Endodermal cell (in vitro differentiated cells): ENCODE data around the gene CHCHD3. TPM values are rescaled to one million over a fixed set of nuclear protein-coding genes. Genes with fewer than 3 reads are reported as not detected.

Experiments
- DNase-seq: peaks from one replicate; pipeline ENCODE4 v3.0.0-alpha.2; 2017
- H3K27ac ChIP-seq: 2 replicates; pipeline ENCODE4 v1.5.1; 2013; ENCODE audit warnings: mild to moderate bottlenecking, low read depth, low read length, moderate library complexity
- H3K27me3 ChIP-seq: 2 replicates; pipeline ENCODE4 v1.6.1; 2013; ENCODE audit warnings: mild to moderate bottlenecking, low read length, moderate library complexity; ENCODE audit not compliant: insufficient read depth, control insufficient read depth, poor library complexity, severe bottlenecking
- H3K36me3 ChIP-seq: 2 replicates; pipeline ENCODE4 v1.7.0; 2013; ENCODE audit warnings: mild to moderate bottlenecking, low read length, moderate library complexity; ENCODE audit not compliant: control insufficient read depth, insufficient read depth
- H3K4me1 ChIP-seq: one replicate; pipeline ENCODE4 v1.7.0; 2013; ENCODE audit warnings: low read length; ENCODE audit not compliant: control insufficient read depth, insufficient read depth
- H3K4me3 ChIP-seq: 2 replicates; pipeline ENCODE4 v1.5.1; 2013; ENCODE audit warnings: mild to moderate bottlenecking, low read length, moderate library complexity
- H3K9ac ChIP-seq: 2 replicates; pipeline ENCODE4 v1.6.1; 2013; ENCODE audit warnings: mild to moderate bottlenecking, low read length, moderate library complexity; ENCODE audit not compliant: poor library complexity, severe bottlenecking; ENCODE audit errors: extremely low read depth
- H3K9me3 ChIP-seq: 2 replicates; pipeline ENCODE4 v1.6.1; 2013; ENCODE audit warnings: mild to moderate bottlenecking, low read length, moderate library complexity; ENCODE audit not compliant: control insufficient read depth
- H3K27ac Mint-ChIP-seq: 2 replicates; pipeline ENCODE4 v1.8.0; 2020; ENCODE audit warnings: mixed read lengths
- H3K27me3 Mint-ChIP-seq: 2 replicates; pipeline ENCODE4 v1.8.0; 2021; ENCODE audit warnings: mild to moderate bottlenecking, mixed read lengths; ENCODE audit not compliant: insufficient read depth
- H3K36me3 Mint-ChIP-seq: 2 replicates; pipeline ENCODE4 v1.8.0; 2020; ENCODE audit warnings: low read depth, mixed read lengths
- H3K4me1 Mint-ChIP-seq: 2 replicates; pipeline ENCODE4 v1.8.0; 2020; ENCODE audit warnings: mixed read lengths
- H3K4me3 Mint-ChIP-seq: 2 replicates; pipeline ENCODE4 v1.8.0; 2020; ENCODE audit warnings: mild to moderate bottlenecking, moderate library complexity, mixed read lengths
- H3K9me3 Mint-ChIP-seq: 2 replicates; pipeline ENCODE4 v1.8.0; 2020; ENCODE audit warnings: mild to moderate bottlenecking, mixed read lengths
- WGBS, 2 experiments: methylation state at CpG; one replicate each; pipeline versions ENCODE4 v1.1.5 to v1.1.7; 2013; ENCODE audit warnings: missing lambda C conversion rate in 2 of 2, mixed read lengths in 1 of 2; ENCODE audit not compliant: insufficient coverage in 1 of 2, insufficient read length in 1 of 2; 5-methylcytosine and 5-hydroxymethylcytosine counted together
- total RNA-seq, 2 donors: library from RNA; stranded (reverse); fragmentation: NEBNext Ultra II Directional in 1 of 2; extraction: Animal tissue kit (Norgen Biotek cat#: 25700) in 1 of 2; gene quantifications; 2 replicates in 1 of 2; 3 replicates in 1 of 2; pipeline ENCODE4 v1.2.1, GENCODE V29; 2021
- TF ChIP-seq, protein P1 (sequence below): fragments of 200-600 bp; sonication (generic); conservative IDR thresholded peaks from 2 replicates; pipeline ENCODE4 v1.5.0; 2021; ENCODE audit warnings: antibody characterized with exemption, mild to moderate bottlenecking

The CHCHD3 gene
- total RNA-seq, 2 donors from 2014 or later, result 70.4 to 75.2 TPM

DNA sequence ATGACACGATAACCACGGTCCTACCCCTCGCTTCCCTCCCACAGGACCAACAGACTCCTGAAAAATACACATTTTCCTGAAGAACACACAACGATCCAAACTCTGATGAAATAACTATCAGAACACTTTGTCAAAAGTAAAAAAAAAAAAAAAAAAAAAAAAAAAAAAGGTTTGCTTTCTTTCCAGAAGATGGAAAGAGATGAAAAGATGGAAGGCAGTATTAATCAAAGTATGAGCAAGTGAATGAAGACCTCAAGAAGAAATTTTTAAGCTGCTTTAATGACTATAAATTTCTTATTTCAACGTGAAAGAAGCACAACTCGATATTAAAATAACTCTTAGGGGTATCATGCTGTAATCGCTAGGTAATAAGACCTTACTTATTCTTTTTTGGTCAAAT lies 202.3 kb downstream of the CHCHD3 start:
- 92 to 97% methylated on average over 3 to 7 of the region's 7 CpGs for WGBS, 2 experiments
- H3K4me1 ChIP-seq, result no peaks in the 10 kb centered on the region
- Mint-ChIP-seq H3K27ac (no peak overlapping the region), H3K4me3 (no peak overlapping the region), H3K9me3 (no peaks in the 10 kb centered on the region), H3K36me3 (peaks cover 3% of the 10 kb centered on the region), H3K4me1 (peaks cover 15% of the 10 kb centered on the region), H3K27me3 (no peaks in the 10 kb centered on the region)
- no peak overlapping the region for H3K9ac ChIP-seq
- no peaks in the 10 kb centered on the region for H3K27me3 ChIP-seq
- no peaks in the 10 kb centered on the region for H3K9me3 ChIP-seq
- TF ChIP-seq, protein P1, sequence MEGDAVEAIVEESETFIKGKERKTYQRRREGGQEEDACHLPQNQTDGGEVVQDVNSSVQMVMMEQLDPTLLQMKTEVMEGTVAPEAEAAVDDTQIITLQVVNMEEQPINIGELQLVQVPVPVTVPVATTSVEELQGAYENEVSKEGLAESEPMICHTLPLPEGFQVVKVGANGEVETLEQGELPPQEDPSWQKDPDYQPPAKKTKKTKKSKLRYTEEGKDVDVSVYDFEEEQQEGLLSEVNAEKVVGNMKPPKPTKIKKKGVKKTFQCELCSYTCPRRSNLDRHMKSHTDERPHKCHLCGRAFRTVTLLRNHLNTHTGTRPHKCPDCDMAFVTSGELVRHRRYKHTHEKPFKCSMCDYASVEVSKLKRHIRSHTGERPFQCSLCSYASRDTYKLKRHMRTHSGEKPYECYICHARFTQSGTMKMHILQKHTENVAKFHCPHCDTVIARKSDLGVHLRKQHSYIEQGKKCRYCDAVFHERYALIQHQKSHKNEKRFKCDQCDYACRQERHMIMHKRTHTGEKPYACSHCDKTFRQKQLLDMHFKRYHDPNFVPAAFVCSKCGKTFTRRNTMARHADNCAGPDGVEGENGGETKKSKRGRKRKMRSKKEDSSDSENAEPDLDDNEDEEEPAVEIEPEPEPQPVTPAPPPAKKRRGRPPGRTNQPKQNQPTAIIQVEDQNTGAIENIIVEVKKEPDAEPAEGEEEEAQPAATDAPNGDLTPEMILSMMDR, result no peak
- no peak overlapping the region for H3K27ac ChIP-seq
- H3K4me3 ChIP-seq, result no peak overlapping the region
- no peak for DNase-seq
- peaks cover 5% of the 10 kb centered on the region for H3K36me3 ChIP-seq

DNA sequence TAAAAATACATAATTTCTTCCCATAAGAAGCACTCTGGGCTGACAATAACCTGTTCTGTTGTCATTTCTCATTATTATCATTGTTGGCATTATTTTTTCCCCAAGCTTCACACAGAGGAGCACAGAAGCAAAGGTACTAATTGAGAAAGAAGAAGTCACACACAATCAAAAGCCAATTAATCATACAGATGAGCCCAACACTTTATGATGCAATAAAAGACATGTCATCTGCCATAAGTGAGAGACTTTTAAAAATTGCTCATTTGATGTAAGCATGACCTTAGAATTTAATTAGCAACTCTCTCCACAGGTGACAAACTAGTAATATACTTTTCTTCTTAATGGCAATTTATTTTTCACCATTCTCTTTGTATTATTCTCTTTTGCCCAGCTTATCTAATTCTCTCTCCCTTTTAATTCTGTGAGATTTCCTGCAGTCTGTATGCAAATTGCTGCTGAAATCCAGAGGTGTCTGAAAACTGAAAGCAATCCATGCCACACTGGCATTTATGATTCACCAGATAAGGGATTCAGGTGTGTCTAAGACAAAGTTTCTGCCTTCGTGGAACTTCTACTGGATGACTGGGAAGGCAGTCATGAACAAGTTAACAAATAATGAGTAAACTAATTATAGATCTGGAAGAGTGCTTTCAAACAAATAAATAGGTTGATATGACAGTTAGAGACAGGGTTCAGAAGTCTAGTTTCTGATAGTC lies 203.5 kb downstream of the CHCHD3 start:
- H3K4me3 Mint-ChIP-seq, result no peak overlapping the region
- Histone ChIP-seq H3K36me3 (no peaks in the 10 kb centered on the region), H3K27ac (no peak overlapping the region), H3K4me3 (no peak overlapping the region), H3K9ac (no peak overlapping the region), H3K4me1 (no peaks in the 10 kb centered on the region), H3K9me3 (no peaks in the 10 kb centered on the region), H3K27me3 (no peaks in the 10 kb centered on the region)
- 81 to 86% methylated on average over 1 of the region's 1 CpG for WGBS, 2 experiments
- no peak for DNase-seq
- H3K4me1 Mint-ChIP-seq, result peaks cover 15% of the 10 kb centered on the region
- TF ChIP-seq, protein P1, result no peak
- no peaks in the 10 kb centered on the region for H3K9me3 Mint-ChIP-seq
- no peaks in the 10 kb centered on the region for H3K27me3 Mint-ChIP-seq
- H3K36me3 Mint-ChIP-seq, result peaks cover 3% of the 10 kb centered on the region
- no peak overlapping the region for H3K27ac Mint-ChIP-seq

GRCh38 chr7:132877573-132877972 lies 204.3 kb downstream of the CHCHD3 start:
- Mint-ChIP-seq H3K27ac (no peak overlapping the region), H3K4me3 (no peak overlapping the region), H3K9me3 (no peaks in the 10 kb centered on the region)

More at GRCh38 chr7:132877573-132877972, 204.3 kb downstream of the CHCHD3 start:
- TF ChIP-seq, protein P1, result no peak
- 56 to 63% methylated on average over 1 to 2 of the region's 2 CpGs for WGBS, 2 experiments
- Histone ChIP-seq H3K9me3 (no peaks in the 10 kb centered on the region), H3K4me3 (no peak overlapping the region), H3K4me1 (no peaks in the 10 kb centered on the region), H3K27ac (peak overlapping the region; percentile 12), H3K27me3 (no peaks in the 10 kb centered on the region), H3K36me3 (no peaks in the 10 kb centered on the region), H3K9ac (no peak overlapping the region)
- Mint-ChIP-seq H3K36me3 (peaks cover 3% of the 10 kb centered on the region), H3K4me1 (peaks cover 15% of the 10 kb centered on the region), H3K27me3 (no peaks in the 10 kb centered on the region)
- no peak for DNase-seq
